GM18499 (cell line): ENCODE data around the gene ALDH2.
"Not testable (repeated sequence)": the region's sequence is repeated elsewhere in the genome, so short reads cannot be mapped to it uniquely, and the experiment has no call there.

Source experiments
- ATAC-seq: cut with Tn5 transposase; IDR thresholded peaks from one replicate; pipeline ENCODE4 v1.9.1; 2021; ENCODE audit warnings: moderate number of reproducible peaks; ENCODE audit not compliant: insufficient read depth, unreplicated experiment

ALDH2 gene

GRCh38 chr12:111784953-111785352, 18.2 kb downstream of the ALDH2 start:
- no peak for ATAC-seq

- no peak for ATAC-seq
Observed at GRCh38 chr12:111785651-111786050, 18.9 kb downstream of the ALDH2 start.

- ATAC-seq = no peak
Observed at GRCh38 chr12:111788178-111788654, 21.5 kb downstream of the ALDH2 start.

GRCh38 chr12:111789779-111790178, 23.0 kb downstream of the ALDH2 start:
- no peak for ATAC-seq

- ATAC-seq = no peak
Observed at GRCh38 chr12:111791507-111791906, 24.8 kb downstream of the ALDH2 start.

- ATAC-seq = no peak
Observed at GRCh38 chr12:111792155-111792855, 25.6 kb downstream of the ALDH2 start.

GRCh38 chr12:111792856-111793235, 26.1 kb downstream of the ALDH2 start:
- ATAC-seq = no peak

GRCh38 chr12:111798182-111798581, 31.4 kb downstream of the ALDH2 start:
- ATAC-seq = no peak

- ATAC-seq = no peak
Observed at GRCh38 chr12:111799758-111800157, 33.0 kb downstream of the ALDH2 start.

- no peak for ATAC-seq
Observed at GRCh38 chr12:111803038-111803626, 36.4 kb downstream of the ALDH2 start.

- ATAC-seq = no peak
Observed at GRCh38 chr12:111803851-111804250, 37.1 kb downstream of the ALDH2 start.

GRCh38 chr12:111806304-111806703, 39.6 kb downstream of the ALDH2 start:
- ATAC-seq = no peak

- ATAC-seq = no peak
Observed at GRCh38 chr12:111807232-111807631, 40.5 kb downstream of the ALDH2 start.

- no peak for ATAC-seq
Observed at GRCh38 chr12:111812881-111813741, 46.4 kb downstream of the ALDH2 start.

- ATAC-seq = no peak
Observed at GRCh38 chr12:111816065-111816615, 49.4 kb downstream of the ALDH2 start.

- ATAC-seq = not testable (repeated sequence)
Observed at GRCh38 chr12:111816898-111817297, 50.2 kb downstream of the ALDH2 start.

GRCh38 chr12:111818340-111818739, 51.6 kb downstream of the ALDH2 start:
- ATAC-seq = no peak

GRCh38 chr12:111819191-111820158, 52.7 kb downstream of the ALDH2 start:
- ATAC-seq = no peak

GRCh38 chr12:111820828-111821227, 54.1 kb downstream of the ALDH2 start:
- not testable (repeated sequence) for ATAC-seq

- no peak for ATAC-seq
Observed at GRCh38 chr12:111822886-111823285, 56.2 kb downstream of the ALDH2 start.
